Hematopoietic multipotent progenitor cell treated with erythropoietin and hydrocortisone succinate and interleukin-3 and kit ligand, for 8 days (in vitro differentiated cells): ENCODE results near the gene KLHL29.
A peak's percentile ranks its signal among the peaks of the same experiment; 100 is the strongest.

Source experiments
- DNase-seq: peaks from one replicate; pipeline ENCODE4 v3.0.0-alpha.2; 2015

KLHL29 gene

GRCh38 chr2:23423873-23424680 is 39.1 kb downstream of the KLHL29 start:
- DNase-seq = no peak

- DNase-seq = no peak
Measured at GRCh38 chr2:23425338-23425871, 40.4 kb downstream of the KLHL29 start.

GRCh38 chr2:23425885-23426262 is 40.9 kb downstream of the KLHL29 start:
- DNase-seq = no peak

- DNase-seq = no peak
Measured at GRCh38 chr2:23426263-23426905, 41.4 kb downstream of the KLHL29 start.

DNA sequence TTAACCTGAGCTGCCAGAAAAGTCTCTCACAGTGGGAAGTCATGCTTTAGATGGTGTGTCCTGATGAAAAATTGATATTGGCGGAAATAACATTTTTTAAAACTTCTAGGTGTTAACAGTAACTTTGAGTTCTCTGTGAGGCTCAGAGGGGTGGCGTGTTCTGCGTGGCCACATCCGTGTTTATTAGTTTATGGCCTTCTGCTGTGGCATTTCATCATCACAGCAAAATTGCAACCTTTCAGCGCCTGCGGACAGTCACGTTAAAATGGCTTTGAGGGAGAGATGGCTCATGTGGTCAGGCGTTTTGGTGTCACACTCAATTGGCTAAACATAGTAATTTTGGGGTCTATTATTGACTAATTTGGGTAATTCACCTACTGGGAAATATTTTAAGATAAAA is 42.4 kb downstream of the KLHL29 start:
- no peak for DNase-seq

DNA sequence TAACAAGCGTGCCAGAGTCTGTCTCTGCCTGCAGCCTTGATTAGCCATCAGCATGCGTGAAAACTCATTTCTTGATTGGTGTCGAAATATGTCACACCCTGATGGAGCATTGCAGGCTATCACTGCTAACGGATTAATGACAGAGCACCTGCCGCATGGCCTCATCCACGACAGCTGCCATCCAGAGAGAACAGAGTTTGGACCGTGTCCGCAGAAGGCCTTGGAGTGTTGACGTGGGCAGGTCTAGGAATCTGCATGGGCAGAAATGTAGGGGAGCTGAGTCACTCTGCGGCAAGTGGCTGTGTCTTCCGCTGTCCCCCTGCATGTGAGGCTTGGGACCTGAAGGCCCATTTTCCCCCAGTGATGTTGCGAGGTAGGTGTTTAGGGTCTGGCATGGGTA is 43.0 kb downstream of the KLHL29 start:
- DNase-seq = no peak

DNA sequence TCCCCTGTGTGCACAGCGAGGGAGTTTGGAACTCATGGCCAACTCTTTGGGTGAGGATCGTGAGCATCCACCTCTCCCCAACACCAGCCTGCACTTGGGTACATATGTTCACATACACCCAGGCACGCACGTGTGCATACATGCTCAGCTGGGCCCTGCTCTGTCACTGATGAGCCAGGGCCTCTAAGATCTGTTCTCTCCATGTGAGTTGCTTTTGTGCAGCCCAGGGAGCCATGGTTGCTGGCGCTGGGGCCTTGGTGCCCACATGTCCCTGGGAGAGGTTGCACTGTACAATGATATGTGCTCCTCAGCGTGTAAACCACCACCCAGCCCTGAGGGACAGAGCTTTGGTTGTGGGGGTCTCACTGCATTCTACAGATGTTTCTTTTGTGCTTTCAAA is 44.1 kb downstream of the KLHL29 start:
- no peak for DNase-seq

DNA sequence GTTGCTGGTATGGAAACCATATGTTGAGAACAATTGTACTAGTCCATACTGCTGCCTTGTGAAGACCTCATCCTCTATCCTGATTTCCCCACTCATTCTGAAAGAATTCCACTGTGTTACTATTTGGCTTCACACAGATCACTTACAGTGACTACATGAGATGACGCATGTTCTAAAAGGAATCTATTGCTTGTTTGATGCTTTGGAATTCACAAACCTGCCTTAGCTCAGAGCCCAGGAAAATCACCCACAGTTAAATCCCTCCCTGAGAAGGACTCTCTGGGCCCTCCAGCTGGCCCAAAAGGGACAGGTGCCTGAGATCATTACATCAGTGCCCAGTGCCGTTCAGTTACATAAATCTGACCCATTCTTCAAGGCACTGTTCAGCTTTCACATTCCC is 45.3 kb downstream of the KLHL29 start:
- DNase-seq = no peak

GRCh38 chr2:23432531-23432930 is 47.6 kb downstream of the KLHL29 start:
- no peak for DNase-seq

- no peak for DNase-seq
Measured at GRCh38 chr2:23433282-23433681, 48.3 kb downstream of the KLHL29 start.

DNA sequence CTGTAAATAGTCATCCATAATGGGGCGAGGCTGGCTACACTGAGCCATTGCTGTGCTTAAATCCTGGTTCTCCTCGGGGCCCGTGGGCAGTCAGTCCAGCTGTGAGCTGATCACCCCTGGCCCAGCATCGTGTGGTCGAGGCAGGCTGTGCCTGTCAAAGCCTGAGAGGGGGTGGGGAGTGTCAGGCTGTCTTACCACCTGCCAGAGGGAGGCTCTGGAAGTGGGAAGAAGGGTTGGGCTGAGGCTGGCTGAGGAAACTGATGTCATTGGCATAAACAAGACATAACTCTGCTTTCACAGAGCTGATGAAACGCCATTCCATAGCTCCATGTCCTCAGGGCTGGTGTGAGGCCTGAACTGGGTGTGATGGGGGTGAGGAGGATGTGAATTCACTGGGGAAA is 49.7 kb downstream of the KLHL29 start:
- DNase-seq = no peak

DNA sequence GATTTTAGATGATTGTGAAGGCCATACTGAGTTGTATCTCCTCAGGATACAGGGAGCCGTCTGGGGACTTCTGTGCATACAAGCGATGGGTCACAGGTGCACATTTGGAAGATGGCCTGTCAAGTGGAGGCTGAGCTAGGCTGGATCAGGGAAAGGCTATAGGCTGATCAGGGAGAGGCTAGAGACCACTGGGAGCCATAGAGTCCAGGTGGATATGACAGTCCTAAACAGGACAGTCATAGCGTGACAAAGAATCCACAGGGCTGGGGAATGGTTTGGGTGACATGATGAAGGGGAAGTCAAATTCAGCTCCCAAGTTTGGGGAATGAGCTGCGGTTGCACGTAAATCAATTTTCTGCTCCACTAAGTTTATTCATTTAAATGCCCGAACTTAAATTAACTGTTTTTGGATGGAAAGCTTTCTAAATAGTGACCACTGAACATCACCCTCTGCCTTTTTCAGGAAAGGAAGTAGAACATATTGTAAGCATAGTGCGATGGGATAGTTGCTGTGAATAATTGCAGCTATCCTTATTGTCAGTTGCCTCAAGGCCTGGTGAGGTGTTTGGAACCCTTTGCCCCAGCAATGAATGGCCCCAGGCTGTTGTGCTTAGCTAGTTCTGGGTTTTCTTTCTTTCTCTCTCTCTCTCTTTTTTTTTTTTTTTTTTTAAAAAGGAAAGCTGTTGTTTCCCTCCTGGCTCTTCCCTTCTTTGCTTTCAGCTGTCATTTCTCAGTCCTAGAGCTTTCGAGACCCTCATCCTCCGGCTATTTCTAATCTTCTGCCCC is 50.5 kb downstream of the KLHL29 start:
- DNase-seq = no peak

- DNase-seq = no peak
Measured at GRCh38 chr2:23436346-23437098, 51.5 kb downstream of the KLHL29 start.

- DNase-seq = no peak
Measured at GRCh38 chr2:23441414-23441813, 56.4 kb downstream of the KLHL29 start.

DNA sequence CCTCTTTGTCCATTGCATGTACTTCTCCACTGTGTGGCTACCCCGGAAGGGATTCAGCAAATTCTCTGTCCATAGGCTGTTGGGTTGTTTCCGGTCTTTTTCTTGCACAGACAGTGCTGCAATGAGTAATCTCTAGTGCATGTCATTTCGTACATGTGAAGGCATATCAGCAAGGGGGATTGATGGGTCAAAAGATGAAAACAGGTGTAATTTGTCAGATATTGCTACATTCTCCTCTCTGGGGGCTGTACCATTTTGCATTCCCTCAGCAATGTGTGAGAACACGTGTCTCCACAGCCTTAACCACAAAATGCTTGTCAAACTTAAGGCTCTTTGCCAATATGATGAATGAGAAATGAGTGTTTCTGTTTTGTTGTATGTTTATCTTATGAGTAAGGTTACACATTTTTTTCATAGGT is 60.5 kb downstream of the KLHL29 start:
- no peak for DNase-seq

GRCh38 chr2:23446916-23447315 is 61.9 kb downstream of the KLHL29 start:
- no peak for DNase-seq

- no peak for DNase-seq
Measured at GRCh38 chr2:23447405-23447804, 62.4 kb downstream of the KLHL29 start.

DNA sequence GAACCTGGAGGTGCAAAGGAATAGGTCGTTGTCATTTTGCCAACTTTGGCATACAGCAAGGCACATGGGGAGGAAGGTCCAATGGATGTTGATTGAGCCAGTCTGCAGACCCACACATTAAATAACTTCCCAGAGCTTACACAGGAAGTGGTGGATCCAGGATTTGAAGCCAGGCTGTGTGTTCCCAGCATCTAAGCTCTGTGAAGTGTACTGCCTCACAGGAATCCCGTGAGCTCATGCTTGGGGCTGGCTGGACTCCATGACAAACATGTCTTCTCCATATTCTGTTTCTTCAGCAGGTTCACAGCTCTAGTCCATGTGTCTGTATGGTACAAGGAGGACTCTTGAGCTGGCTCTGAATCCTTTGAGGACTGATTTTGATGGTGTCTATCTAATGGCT is 63.9 kb downstream of the KLHL29 start:
- DNase-seq = no peak

DNA sequence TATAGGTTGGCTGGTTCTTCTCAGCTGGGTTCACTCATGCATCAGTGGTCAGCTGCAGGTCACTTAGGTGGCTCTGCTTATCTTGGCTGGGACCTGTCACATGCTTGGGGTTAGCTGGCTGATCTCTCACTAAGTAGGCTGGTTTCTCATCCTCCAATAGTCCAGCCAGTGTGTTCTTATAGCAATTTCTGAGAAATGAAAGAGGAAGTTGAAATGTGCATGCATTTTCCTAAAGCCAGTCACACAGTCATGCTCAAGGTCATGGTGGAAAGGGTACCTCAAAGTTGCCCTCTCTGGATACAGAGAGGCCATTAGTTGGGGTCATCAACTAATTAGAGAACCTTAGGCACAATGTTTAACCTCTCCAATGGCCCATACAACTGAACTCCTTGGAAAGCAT is 64.4 kb downstream of the KLHL29 start:
- no peak for DNase-seq

GRCh38 chr2:23449831-23450331 is 64.9 kb downstream of the KLHL29 start:
- DNase-seq = no peak

DNA sequence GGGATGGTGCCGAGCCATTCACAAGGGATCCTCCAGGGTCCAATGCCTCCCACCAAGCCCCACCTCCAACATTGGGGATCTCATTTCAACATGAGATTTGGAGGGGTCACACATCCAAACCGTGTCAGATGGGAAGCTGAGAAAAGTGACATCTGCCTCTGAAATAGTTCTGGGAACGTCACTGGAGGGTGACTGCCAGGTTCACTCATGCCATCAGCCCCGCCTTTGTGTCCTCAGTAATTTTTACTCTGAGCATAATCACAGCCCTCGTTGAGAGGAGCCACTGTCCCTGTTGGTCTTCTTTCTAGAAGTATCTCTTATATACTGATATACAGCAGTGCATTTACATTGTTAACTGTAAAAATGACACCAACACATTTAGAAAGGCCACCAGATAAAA is 67.4 kb downstream of the KLHL29 start:
- no peak for DNase-seq

- DNase-seq = peak; percentile 6
Measured at GRCh38 chr2:23452853-23453420, 68.0 kb downstream of the KLHL29 start.
